ENCODE measurements around the gene CLSTN2.

Gene CLSTN2

DNA sequence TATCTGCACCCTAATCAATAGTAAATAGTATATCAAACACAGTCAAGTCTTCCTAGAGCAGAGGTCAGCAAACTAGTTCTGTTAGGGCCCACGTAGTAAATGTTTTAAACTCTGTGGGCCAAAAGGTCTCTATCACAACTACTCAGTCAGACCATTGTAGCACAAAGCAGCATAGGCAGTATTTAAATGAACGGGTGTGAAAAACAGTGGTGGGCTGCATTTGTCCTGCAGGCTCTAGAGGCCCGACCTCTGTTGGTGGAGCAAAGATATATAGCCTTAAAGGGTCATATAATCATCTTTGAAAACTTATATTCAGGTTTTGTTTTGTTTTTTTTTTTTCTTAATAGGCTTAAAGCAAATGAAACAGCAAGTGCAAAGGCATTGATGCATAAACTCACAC lies 416.5 kb downstream of the CLSTN2 start:
- no peak for DNase-seq

DNA sequence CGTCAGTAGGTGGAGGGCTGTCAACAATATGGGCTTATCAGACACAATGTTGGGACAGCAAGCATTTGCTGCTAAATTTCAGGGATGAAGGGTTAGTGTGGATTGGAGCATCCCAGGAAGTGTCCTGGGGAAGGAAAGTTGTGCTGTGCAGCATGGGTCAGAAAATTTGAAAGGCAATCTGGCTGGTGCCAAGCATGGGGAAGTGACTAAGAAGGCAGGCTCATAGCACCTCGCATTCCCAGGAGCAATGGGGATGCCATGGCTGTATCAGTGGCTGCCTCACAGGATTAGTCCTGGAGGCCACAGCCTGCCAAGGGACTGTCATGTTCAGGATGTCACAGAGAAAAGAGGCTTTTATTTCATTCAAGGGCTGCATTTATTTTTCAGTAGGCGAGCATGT lies 420.5 kb downstream of the CLSTN2 start:
- no peak for DNase-seq

DNA sequence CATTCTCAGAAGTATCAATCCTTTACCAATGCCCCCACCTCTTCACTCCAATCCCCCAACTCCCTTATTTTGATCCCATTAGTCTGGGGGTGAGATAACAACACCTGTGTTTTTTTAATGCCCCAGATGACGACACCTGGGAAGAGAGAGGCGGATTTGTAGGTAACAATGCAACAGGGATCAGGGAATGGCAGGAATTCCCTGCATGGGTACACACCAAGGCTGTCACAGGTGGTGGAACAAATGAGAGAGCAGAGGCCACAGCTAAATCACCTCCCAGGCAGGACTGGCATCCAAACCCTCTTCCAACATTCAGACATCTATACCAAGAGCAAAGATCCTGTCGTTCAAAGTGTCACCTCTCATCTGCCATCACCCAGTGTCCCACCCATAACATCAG lies 423.7 kb downstream of the CLSTN2 start:
- DNase-seq, result no peak

DNA sequence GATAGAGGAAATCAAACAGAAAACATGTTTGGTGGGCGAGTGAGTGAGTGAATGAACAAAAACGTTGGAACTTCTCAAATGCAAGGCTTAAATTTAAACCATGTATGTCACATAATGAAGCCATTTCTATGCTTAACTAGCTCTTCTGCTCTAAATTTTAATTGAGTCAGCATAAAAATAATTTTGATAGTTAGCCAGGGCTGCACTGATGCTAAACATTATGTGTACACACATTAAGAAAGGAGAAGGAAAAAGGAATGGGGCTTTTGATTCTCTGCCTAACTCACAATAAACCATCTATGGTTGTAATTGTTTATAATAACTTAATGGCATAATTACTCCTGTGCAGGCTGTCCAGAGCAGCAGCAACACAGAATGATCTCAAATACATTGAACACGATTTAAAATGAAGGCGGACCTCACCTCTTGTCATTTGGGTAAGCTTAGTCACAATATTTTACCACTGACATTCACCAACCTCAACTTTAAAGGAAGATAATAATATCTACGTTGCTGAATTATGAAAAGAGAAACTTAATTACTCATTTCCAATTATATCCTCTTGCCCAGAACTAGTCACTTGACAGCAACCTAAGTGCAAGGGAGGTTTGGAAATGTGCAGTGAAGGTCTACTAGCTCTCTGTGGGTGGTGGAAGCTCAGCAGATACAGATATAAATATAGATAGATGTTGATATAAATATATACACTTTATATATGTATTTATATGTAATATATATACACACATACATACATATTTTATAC lies 424.4 kb downstream of the CLSTN2 start:
- peak; percentile 3 for DNase-seq

DNA sequence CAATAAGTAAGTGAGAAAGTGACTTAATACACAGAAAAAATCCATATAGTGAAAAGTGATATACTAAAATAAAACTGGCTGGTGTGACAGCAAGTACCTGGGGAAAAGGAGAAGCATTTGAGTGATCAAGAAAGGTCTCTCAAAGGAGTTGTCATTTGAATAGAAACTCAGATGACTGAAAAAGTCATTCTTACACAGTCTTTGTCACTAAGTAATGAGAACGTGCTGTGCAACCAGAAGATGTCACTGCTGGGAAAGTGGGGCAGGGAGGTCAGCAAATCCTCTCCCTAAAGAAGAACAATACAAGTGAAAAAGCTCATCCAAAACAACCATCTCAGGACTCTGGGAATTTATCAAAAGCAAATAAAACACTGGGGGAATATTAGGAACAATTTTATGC lies 425.3 kb downstream of the CLSTN2 start:
- DNase-seq, result no peak

DNA sequence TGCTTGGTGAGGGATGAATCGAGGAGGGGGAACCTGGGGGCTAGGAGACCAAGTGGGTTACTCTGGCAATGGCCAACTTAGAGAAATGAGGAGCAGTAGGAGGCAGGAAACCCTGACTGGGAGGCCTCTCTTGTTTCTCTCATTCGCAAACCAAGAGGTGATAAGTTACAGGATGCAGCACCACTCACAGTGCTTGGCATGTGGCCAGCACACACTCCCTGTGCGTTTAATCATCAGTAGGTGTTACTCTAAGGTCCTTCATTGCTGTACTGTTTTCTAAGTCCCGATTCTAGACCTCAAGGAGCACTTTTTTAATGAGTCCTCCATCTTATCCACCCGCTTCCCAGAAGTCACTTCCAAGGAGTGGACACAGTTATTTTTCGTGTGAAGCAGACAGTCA lies 428.8 kb downstream of the CLSTN2 start:
- DNase-seq, result no peak

DNA sequence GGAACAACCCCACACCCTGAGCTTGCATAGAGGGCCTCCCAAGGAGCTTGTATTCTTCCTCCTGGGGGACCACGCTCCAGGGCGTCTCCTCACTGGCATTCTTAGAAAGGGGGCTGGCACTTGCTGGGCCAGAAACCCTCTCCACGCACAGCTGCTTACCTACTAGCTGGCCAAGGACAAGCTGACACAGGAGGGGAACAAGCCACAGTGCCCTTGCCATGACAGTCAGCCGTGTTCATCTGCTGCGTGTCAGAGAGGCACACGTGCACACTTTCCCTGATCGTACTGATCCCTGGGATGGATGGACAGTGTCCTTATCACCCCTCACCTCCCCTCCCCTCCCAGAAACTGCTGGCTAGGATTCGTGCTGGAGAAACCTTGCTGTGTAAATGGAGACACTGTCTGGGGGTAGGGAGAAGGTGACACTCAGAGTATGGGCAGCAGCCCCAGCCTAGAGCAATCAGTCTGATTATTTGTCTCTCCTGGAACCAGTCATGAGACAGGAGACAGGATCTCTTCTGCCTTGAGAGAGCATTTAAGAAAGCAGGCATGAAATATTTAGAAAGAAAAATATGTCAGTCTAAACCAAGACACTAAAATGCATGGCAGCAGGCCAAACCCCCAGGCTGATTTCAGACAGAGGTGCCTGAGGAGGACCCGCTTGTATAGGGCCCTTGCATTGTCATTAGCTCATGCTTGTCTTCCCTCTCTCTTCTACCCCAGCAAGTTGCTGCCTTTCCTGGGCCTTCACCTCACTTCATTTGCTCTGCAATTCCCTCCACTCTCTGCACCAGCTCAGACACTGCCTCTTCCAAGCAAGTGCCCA lies 431.1 kb downstream of the CLSTN2 start:
- DNase-seq, result no peak

DNA sequence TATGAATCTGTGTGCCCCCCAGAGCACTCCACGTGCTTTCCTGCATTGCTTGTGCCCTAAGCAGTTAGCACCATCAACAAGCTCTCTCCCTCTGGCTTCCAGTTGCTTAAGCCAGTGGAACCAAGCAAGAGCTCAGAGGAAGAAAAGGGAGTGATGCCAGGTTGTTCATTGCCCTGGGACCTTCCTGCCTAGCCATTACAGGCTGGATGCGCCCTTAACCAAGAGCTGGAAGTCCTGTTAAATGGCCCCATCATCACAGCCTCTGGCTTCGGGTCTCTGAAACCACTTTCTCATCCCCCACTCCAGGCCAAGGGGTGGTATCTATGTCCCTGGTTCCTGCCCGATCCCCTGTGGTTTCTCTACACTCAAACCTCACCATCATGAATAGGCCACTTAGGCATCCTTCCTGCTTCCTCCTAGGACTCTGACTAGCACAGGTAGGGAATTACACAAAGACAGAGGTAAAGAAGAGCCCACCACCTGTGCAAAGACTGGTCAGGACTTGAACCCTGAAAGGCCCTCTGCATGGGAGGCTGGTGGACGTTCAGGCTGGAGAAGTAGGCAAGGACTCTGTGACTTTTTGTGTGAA lies 433.3 kb downstream of the CLSTN2 start:
- DNase-seq, result no peak

DNA sequence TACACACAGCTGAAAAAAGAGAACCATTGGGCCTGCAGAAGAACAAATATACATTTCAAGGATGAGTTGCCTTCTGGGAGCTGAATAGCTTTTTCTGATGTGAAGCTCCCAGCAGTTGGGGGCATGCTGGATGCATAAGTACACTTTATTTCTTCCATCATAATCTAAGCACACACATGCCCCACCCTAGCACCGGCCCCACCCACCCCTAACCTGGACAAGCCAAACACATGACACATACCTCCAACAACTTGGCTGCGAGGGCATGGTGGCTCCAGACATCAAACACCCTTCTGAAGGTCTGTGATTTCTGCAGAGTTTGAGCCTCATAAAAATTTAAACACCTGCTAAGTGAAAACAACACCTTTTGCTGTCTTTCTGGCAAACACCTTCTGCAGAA lies 435.7 kb downstream of the CLSTN2 start:
- DNase-seq, result no peak

DNA sequence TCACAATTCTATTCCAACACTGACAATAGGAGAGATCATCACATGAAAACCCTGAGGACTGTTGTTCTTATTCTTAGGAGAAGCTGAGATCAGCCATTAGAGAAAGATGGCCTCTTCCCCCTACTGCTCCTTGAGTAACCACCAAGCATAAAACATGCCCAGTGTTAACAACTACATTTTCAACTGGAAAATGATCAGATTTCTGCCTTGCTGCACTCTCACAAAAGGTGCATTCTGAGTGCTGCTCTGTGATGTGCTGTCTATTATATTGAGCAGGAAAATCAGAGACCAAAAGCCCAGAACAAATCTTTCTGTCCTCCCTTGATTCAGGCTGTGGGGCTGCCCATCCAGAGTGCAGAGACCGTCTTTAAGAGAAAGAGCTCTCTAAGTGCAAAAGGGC lies 438.2 kb downstream of the CLSTN2 start:
- DNase-seq, result no peak

DNA sequence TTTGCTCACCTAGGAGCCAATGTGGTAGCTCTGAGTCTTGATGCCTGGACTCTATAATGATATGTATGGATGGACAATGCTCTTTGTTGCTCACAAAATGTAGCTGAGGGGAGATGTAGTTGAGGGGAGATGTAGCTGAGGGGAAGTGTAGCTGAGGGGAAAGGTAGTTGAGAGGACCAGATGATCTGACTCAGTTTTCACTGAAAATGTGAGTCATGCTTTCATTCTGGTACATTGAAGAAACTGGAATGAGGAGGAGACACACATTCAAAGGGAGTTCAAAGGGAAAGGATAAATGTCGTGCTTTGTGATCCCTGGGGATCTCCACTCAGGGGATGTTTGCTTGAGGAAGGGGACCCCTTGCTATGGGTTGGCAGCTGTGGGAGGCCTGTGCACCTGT lies 440.0 kb downstream of the CLSTN2 start:
- DNase-seq, result no peak

DNA sequence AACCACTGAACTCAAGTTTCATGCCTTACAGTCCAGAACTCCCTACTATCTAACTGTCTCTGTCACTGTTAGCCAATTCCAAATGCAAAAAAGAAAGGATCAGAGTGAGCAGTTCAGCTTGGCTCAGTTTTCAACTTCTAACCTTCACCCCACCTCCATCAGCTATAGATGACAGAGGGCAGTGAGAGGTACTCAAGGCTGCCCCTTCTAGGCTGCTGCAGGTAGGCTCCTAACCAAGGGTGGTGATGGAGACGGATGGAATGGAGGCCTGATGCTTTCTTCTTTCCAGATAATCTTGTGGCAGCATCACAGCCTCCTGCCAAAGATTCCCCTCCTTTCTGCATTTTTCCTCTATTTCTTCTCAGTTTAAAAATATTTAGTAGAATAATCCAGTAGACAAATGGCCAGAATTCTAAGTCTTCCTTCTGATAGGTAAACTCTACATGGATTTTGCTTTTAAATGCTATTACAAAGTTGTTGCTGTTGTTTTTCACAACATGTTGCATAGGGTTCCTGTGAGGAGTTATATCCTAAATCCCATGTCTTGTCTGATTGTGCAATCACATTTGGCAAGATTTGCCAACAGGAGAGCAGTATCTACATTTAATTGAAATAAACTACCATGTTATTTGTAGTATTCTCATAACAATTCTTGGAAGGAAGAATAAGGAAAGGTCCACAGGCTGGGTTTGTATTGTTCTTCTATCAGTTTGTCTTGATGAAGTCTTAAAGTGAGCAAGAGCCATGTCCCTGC lies 441.3 kb downstream of the CLSTN2 start:
- no peak for DNase-seq

DNA sequence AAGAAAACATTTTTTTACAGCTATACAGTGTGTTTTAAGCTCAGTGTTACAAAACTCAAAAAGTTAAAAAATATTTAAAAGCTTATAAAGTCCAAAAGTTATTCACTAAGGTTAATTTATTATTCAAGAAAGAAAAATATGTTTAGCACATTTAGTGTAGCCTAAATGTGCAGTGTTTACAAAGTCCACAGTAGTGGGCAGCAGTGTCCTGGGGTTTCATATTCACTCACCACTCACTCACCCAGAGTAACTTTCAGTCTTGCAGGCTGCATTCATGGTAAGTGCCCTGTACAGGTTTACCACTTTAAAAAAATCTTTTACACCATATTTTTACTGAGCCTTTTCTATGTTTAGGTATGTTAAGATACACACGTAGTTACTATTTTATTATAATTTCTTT lies 442.7 kb downstream of the CLSTN2 start:
- no peak for DNase-seq

DNA sequence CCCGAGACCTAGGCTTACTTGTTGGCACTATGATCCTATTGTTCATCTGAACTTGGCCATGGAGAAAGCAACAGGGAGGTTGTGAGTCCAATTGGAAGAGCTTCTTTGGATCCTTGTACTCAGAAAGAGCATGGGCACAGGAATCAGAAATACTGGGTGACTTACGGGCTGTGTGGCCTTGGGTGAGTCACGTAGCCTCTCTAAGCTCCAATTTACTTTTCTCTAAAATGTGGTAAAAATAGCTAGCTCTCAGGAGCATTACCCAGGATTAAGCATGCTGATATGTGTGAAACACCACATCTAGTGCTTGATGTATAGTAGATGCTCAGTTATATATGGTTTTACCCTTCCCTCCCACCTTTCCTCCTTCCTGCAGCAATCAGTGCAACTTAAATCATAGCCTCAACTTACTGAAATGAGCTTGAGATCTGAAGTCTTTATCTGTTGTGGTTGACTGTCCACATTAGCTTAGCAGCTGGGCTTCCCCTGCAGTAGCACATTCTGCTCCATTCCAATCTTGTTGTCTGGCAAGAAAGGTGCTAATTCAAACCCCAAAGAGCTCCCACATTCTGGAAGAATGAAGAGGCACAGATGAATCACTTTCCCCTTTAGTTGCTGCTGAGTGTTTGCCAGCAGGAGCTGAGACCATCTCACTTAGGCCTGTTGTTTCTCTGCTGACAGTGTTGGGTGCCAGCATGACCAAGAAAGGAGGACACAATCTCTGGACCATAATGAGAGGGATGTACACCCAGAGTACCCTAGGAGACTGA lies 443.8 kb downstream of the CLSTN2 start:
- no peak for DNase-seq

DNA sequence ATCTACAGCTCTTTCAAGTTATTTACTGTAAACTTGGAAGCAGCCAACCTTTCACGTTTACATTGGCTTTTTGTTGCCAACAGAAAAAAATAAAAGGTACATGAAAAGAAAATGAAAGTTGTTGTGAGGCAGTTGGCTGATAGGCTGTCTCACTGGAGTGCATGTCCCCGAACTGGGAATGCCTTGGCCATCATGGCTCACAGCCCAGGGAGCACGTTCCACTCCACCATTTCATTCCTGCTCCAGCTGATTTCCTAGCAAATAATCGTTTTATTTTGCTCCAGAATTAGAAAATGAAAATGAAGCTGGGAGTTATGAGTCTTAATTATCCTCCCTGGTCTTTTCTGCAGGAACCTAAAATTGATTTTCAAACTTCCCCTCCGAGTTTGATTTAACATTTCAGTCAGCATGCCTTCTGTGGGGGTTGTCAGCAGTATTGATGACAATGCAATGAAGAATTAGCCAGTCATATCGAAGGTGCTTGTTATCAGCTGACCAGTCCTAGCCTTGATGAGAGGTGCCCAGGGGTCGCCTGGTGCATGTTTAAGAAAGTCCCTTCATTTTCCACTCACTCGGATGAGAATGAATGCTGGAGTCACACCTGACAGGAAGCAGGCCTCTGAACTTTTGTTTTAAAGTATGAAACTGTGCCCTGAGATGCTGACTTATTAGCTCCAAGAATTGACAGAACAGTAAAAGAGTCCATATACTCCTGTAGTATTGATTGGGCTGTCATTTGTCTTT lies 449.2 kb downstream of the CLSTN2 start:
- DNase-seq, result no peak

DNA sequence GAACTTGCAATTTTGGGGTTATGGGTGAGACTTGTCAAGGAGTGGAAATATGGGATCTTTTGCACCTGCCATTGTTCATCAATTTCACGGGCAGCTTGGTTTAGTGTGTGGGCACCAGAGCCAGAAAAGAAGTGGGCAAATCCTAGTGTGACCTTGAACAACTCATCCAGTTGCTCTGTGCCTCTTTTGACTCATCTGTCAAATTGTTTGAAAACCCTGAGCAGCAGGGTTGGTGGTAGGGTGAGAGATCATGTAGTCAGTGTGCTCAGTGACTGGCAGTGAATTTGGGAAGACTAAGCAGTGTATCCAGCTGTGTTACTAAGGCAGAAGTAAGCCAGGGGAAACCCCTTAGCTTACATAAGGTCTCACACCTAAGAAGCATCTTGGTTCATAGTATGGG lies 449.9 kb downstream of the CLSTN2 start:
- no peak for DNase-seq

DNA sequence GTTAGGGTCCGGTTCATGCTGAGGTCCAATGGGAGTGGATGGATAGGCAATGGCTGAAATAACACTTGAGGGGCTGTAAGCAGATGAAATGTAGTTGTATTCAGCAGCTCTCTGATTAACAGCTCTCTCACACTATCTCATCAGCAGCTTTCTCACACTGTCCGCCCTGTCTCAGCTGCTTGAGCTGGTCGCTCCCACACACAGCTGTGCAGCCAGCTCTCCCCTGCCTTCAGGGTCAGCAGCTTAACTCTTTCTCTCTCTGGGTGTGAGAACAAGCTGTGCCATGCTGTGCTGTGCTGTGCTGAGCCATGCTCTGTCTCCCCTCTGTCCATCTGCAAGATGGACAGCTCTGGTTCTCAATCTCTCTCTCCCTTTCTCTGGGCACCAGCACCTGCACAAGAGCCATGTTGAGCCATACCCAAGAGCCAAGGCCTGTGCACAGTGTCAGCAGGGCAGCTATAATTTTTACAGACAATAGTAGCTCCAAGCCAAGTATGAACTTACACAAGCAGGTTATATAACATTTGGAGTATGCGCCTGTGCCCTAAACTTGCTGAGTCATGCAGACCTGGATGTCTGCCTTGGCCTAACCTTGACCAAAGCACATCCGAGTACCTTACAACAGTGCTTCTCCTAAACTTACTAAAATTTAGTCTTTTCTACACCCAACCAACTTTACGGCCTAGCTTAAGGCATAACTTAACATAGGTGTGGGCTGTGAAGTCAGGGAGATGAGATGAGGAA lies 451.5 kb downstream of the CLSTN2 start:
- no peak for DNase-seq

DNA sequence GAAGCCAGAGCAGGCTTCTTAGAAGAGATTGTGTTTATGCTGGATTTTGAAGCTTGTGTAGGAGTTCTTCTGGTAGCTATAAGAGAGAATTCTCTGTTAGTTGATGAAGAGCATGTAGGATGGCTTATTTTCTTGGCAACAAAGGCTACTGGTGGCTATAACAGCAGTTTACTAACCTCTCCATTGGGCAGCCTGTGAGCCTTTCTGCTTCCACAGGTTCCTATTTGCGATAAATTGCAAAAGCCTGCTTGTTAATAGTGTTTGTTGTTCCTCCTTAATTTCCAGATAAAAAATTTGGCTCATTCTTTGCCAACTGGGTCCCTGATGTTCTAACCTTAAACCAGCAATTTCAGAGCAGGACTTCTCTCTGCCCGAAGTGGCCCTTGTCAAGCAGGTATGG lies 452.3 kb downstream of the CLSTN2 start:
- no peak for DNase-seq

DNA sequence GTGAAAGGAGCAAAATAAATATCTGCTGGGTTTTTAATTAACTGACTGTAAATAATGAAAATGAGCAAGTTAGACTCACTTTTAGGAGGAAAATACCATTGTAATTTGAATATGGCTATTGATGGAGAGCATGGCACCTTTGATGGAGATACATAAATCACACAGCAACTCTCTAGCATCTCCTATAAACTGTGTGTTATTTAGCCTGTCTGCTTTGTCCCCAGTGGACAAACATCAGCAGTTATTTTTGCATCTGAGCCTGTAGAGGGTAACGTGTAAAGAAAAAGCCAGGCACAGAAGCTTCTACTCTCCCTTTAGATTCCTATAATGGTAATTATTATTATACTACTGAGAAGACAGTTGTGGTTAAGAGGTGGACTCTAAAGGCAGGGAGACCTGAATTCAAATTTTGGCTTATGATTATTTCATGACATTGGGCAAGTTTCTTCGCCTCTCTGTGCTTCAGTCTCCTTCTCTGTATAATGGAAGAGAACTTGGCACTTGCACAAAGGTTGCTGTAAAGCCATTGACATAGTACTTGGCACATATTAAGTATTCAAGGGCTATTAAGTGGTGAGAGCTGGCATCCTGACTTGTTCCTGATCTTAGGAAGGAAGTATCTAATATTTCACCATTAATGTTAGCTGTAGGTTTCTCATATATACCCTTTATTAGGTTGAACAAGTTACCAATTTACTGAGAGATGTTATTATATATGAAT lies 453.4 kb downstream of the CLSTN2 start:
- no peak for DNase-seq

DNA sequence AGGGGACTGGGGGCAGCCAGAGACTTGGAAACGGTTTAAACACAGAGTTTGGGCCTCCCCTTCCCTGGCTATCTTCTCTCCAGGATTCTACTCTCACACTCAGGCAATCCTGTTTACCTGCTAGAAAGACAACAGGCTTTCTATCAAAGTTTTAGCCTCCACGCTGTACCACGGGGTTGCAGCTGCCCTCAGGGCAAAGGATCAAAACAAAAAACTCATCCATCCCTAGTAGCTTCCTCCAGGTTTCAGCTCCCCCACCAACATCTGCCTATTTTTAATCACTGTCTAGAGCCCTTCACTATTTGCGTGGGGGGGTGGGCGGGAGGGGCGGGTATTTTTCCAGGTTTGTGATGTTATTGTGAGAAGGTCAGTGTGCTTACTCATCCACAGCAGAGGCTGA lies 456.1 kb downstream of the CLSTN2 start:
- no peak for DNase-seq

All from activated CD4-positive, alpha-beta T cell treated with anti-CD3 and anti-CD28 coated beads, Interleukin-2, Interleukin-6, amounts not matched to agents 100 ng/mL and 50 ng/mL, durations not matched to agents 16 hours and 8 hours (primary cell).